Measurements from ENCODE around the gene SHKBP1. TPM values are rescaled to one million over a fixed set of nuclear protein-coding genes. Genes with fewer than 3 reads are reported as not detected.

SHKBP1 gene
- total and polyA plus RNA-seq, 2 of the 8 experiments (the other 6 are each of a cell fraction or from before 2014, with no cell fraction given): 74.6 to 98.8 TPM

GRCh38 chr19:40588110-40588854, 11.6 kb downstream of the SHKBP1 start:
- no peak overlapping the region for H2BK12ac ChIP-seq (ENCODE audit: low read depth, low read length)
- H3K27me3 ChIP-seq (replicated peaks in 1 of 4; ENCODE audit: control insufficient read depth in 3 of 4, extremely low read depth in 1 of 4, insufficient read depth in 3 of 4, low read length in 3 of 4): no peaks in the 10 kb centered on the region
- H3K36me3 ChIP-seq (ENCODE audit: control insufficient read depth in 2 of 4, insufficient read depth in 4 of 4, low read length in 3 of 4): peaks cover 2 to 18% (median 10%) of the 10 kb centered on the region in 4 experiments; a peak in 6 of 8 replicates
- no peaks in the 10 kb centered on the region for H3K79me1 ChIP-seq (ENCODE audit: low read depth, low read length)
- no peak overlapping the region for H3K27ac ChIP-seq (ENCODE audit: low read depth, low read length)
- ChIA-PET POLR2A (ENCODE audit: partially characterized antibody) (interaction anchor here (0.6 to 1.2 kb wide), 4 partner anchors 10 to 30 kb away, joined by 3 to 4 read pairs (median 3); no protein-coding TSS in a partner anchor), CTCF (ENCODE audit: partially characterized antibody) (interaction anchor here (1.0 to 3.1 kb wide), 3 partner anchors 11 to 60 kb away, joined by 3 to 12 read pairs (median 3); no protein-coding TSS in a partner anchor)
- peaks cover 0 to 7% of the 10 kb centered on the region in 2 experiments for H4K20me1 ChIP-seq (replicated peaks in 1 of 2; ENCODE audit: control insufficient read depth in 1 of 2, insufficient read depth in 2 of 2, low read length in 2 of 2)
- H4K91ac ChIP-seq (replicated peaks; ENCODE audit: insufficient read length, low read length): no peak overlapping the region
- no peaks in the 10 kb centered on the region; the same call in 1 of the 2 replicates for H3K23me2 ChIP-seq (ENCODE audit: low read depth, low read length)
- no peak overlapping the region for H2BK15ac ChIP-seq (ENCODE audit: low read length)
- H3K18ac ChIP-seq (ENCODE audit: extremely low read depth, low read length): no peak overlapping the region
- no peak overlapping the region for H3K14ac ChIP-seq (ENCODE audit: insufficient read length)
- H3K23ac ChIP-seq (ENCODE audit: insufficient read length): no peak overlapping the region
- no peak overlapping the region for H2AK5ac ChIP-seq (ENCODE audit: low read depth, low read length)
- H3K56ac ChIP-seq (replicated peaks; ENCODE audit: insufficient read length, low read depth, low read length): no peak overlapping the region
- no peak overlapping the region for H2AFZ ChIP-seq (ENCODE audit: low read length)
- no peak overlapping the region for H3K4ac ChIP-seq (replicated peaks; ENCODE audit: insufficient read length, low read depth, low read length)
- H3K4me2 ChIP-seq (ENCODE audit: insufficient read depth in 1 of 2, low read depth in 2 of 2, low read length in 2 of 2): no peak overlapping the region
- no peak overlapping the region for H3K4me3 ChIP-seq (ENCODE audit: extremely low read depth in 1 of 4, insufficient read depth in 2 of 4, low read depth in 3 of 4, low read length in 4 of 4)
- H3K9me3 ChIP-seq (ENCODE audit: insufficient read depth in 2 of 2, low read depth in 1 of 2, low read length in 1 of 2): no peaks in the 10 kb centered on the region
- DNase-seq (ENCODE audit: low read depth in 1 of 2, low spot score in 2 of 2) (no peak), FAIRE-seq (no peak)
- H3K9ac ChIP-seq (replicated peaks in 1 of 4; ENCODE audit: extremely low read depth in 1 of 4, low read depth in 3 of 4, low read length in 3 of 4): no peak overlapping the region
- H4K5ac ChIP-seq (ENCODE audit: insufficient read length, low read depth, low read length): no peak overlapping the region
- 95% methylated on average over 17 of the region's 19 CpGs; no CpG with 5 or more reads in 1 of the 2 experiments for WGBS, 2 experiments (ENCODE audit: extremely low coverage in 1 of 2, insufficient coverage in 1 of 2, insufficient read length in 1 of 2, insufficient replicate concordance in 2 of 2, low coverage in 1 of 2, low lambda C conversion rate in 2 of 2, missing lambda C conversion rate in 1 of 2)
- H2BK120ac ChIP-seq (replicated peaks; ENCODE audit: low read depth, low read length): no peak overlapping the region
- H2BK5ac ChIP-seq (ENCODE audit: low read depth, low read length): no peak overlapping the region
- no peaks in the 10 kb centered on the region for H3K79me2 ChIP-seq (ENCODE audit: control insufficient read depth in 1 of 2, insufficient read depth in 2 of 2, low read length in 2 of 2)
- no peaks in the 10 kb centered on the region for H3K4me1 ChIP-seq (replicated peaks in 1 of 4; ENCODE audit: control insufficient read depth in 3 of 4, insufficient read depth in 4 of 4, low read length in 3 of 4)
- H2BK20ac ChIP-seq (ENCODE audit: low read length): no peak overlapping the region
- TF ChIP-seq JUN (IDR thresholded peaks at IDR 0.05; ENCODE audit: low read depth, low read length): no peak
- H4K8ac ChIP-seq (ENCODE audit: extremely low read depth, insufficient read depth, low read length): no peak overlapping the region
